ENCODE measurements around the gene ANKIB1. TPM values are rescaled to one million over a fixed set of nuclear protein-coding genes. Genes with fewer than 3 reads are reported as not detected.

The ANKIB1 gene
- total RNA-seq, 4 donors from 2014 or later = 11.5 to 24.2 (median 12.5) TPM

DNA sequence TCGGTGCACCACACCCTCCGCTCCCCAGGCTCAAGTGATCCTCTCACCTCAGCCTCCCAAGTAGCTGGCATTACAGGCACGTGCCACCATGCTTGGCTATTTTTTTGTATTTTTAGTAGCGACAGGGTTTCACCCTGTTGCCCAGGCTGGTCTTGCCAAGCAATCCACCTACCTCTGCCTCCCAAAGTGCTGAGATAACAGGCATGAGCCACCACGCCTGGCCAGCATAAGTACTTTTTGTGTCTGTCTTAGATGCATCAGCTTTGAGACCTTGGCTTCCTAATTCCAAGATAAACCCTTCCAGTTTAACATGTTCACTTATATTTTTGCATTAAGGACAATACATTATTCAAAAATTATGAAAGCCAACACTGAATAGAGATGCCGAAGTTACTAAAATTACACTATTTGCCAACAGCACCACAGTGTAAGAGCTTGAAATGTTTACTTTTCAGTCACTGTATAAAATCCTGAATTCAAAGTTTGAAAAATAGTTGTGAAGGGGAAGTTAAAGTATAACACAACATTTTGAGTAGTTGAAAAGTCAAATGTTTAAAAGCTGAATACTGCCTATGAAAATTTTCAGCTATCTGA, 36.5 kb downstream of the ANKIB1 start:
- DNase-seq = no peak
- Histone ChIP-seq H3K9me3 (no peaks in the 10 kb centered on the region), H3K27me3 (no peaks in the 10 kb centered on the region), H3K4me1 (peaks cover 13 to 16% of the 10 kb centered on the region in 2 donors), H3K36me3 (no peaks in the 10 kb centered on the region), H3K4me3 (no peak overlapping the region), H3K27ac (no peak overlapping the region)
- in situ Hi-C loops (cut with MboI; ENCODE audit: low sequenced_read_pairs in 4 of 4) = no loop called here
- no peak for ATAC-seq
- no peak for TF ChIP-seq POLR2A (IDR thresholded peaks at IDR 0.05)
- TF ChIP-seq, protein P1, sequence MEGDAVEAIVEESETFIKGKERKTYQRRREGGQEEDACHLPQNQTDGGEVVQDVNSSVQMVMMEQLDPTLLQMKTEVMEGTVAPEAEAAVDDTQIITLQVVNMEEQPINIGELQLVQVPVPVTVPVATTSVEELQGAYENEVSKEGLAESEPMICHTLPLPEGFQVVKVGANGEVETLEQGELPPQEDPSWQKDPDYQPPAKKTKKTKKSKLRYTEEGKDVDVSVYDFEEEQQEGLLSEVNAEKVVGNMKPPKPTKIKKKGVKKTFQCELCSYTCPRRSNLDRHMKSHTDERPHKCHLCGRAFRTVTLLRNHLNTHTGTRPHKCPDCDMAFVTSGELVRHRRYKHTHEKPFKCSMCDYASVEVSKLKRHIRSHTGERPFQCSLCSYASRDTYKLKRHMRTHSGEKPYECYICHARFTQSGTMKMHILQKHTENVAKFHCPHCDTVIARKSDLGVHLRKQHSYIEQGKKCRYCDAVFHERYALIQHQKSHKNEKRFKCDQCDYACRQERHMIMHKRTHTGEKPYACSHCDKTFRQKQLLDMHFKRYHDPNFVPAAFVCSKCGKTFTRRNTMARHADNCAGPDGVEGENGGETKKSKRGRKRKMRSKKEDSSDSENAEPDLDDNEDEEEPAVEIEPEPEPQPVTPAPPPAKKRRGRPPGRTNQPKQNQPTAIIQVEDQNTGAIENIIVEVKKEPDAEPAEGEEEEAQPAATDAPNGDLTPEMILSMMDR (IDR thresholded peaks at IDR 0.05 in 4 of 5, conservative IDR thresholded peaks at IDR 0.05 in 1 of 5) = no peak
- intact Hi-C loops (cut with DNase I; ENCODE audit: low total_unique reads) = no loop called here

DNA sequence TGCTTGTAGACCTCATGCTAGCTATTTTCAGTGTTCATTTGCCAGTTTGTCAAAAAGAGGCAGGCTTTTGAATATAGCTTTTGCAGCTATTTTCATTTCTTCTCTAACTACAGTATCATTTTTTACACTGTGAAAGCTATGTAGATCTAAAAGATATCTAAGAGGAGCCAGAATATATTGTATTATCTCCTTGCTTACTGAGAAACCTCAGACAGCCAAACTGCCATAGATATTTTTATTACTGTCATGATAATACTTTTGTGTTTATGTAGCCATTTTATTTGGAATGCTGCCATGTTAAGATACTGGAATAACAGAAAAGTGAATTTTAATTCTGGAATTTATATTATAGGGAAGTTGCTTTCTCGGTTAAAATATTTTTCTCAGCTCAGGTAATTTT, 37.2 kb downstream of the ANKIB1 start:
- intact Hi-C loops (cut with DNase I; ENCODE audit: low total_unique reads) = no loop called here
- Histone ChIP-seq H3K4me1 (peaks cover 13 to 16% of the 10 kb centered on the region in 2 donors), H3K36me3 (no peaks in the 10 kb centered on the region), H3K4me3 (no peak overlapping the region), H3K27me3 (no peaks in the 10 kb centered on the region), H3K27ac (no peak overlapping the region), H3K9me3 (no peaks in the 10 kb centered on the region)
- DNase-seq = no peak
- TF ChIP-seq POLR2A (IDR thresholded peaks at IDR 0.05) = no peak
- TF ChIP-seq, protein P1 (IDR thresholded peaks at IDR 0.05 in 4 of 5, conservative IDR thresholded peaks at IDR 0.05 in 1 of 5) = no peak
- in situ Hi-C loops (cut with MboI; ENCODE audit: low sequenced_read_pairs in 4 of 4) = no loop called here
- no peak for ATAC-seq

DNA sequence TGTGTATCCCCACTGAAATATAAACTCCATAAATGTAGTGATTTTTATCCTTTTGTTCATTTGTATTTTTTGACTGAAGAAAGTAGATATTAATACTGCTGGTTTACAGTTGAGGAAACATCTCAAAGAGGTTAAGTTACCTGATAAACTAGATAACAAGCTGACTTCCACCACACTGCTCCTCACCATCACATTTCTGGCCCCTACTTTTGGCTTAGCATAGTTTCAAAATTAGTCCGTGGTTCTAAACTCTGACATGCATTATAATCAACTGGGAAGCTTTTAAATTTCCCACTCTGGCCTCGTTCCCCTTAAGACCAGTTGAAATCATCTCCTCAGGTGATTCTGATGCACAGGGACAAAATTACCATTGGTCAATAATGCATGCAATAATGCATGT, 43.5 kb downstream of the ANKIB1 start:
- Histone ChIP-seq H3K9me3 (no peaks in the 10 kb centered on the region), H3K36me3 (no peaks in the 10 kb centered on the region), H3K27me3 (no peaks in the 10 kb centered on the region), H3K4me3 (no peak overlapping the region), H3K4me1 (peaks cover 7 to 16% of the 10 kb centered on the region in 2 donors), H3K27ac (no peak overlapping the region)
- no peak for TF ChIP-seq POLR2A (IDR thresholded peaks at IDR 0.05)
- TF ChIP-seq, protein P1 (IDR thresholded peaks at IDR 0.05 in 4 of 5, conservative IDR thresholded peaks at IDR 0.05 in 1 of 5) = no peak
- DNase-seq (no peak), ATAC-seq (no peak)
- in situ Hi-C loops (cut with MboI; ENCODE audit: low sequenced_read_pairs in 4 of 4) (no loop called here), intact Hi-C loops (cut with DNase I; ENCODE audit: low total_unique reads) (no loop called here)

DNA sequence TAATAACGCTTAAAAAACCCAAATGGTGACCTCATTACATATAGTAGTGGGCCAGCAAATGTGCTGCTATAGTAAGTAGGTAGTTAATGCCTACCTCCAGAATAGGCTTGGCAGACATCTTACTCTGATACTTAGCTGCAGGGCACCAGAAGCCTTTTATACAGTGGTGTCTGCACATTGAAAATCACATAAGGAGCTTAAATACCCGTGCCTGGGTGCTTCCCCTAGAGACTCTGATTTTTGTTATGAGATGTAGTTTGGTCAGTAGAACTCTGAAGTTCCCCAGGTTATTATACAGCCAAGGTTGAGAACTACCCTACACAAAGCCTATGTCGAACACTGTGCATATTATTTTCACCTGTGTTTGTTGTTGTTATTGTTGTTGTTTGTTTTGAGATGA, 47.2 kb downstream of the ANKIB1 start:
- TF ChIP-seq, protein P1 (IDR thresholded peaks at IDR 0.05 in 4 of 5, conservative IDR thresholded peaks at IDR 0.05 in 1 of 5) = no peak
- no peak for TF ChIP-seq POLR2A (IDR thresholded peaks at IDR 0.05)
- no peak overlapping the region for H3K4me3 ChIP-seq
- in situ Hi-C loops (cut with MboI; ENCODE audit: low sequenced_read_pairs in 4 of 4) = no loop called here
- peaks cover 22 to 31% of the 10 kb centered on the region in 2 donors for H3K4me1 ChIP-seq
- DNase-seq = no peak
- H3K27ac ChIP-seq = peak overlapping the region in 1 of 4 donors; percentile 16
- H3K9me3 ChIP-seq = no peaks in the 10 kb centered on the region
- intact Hi-C loops (cut with DNase I; ENCODE audit: low total_unique reads) = no loop called here
- peaks cover 0 to 5% of the 10 kb centered on the region in 2 donors for H3K36me3 ChIP-seq
- H3K27me3 ChIP-seq = no peaks in the 10 kb centered on the region
- no peak for ATAC-seq
